Liver (tissue), 9 donors: ENCODE data around the gene FAM181A. TPM values are rescaled to one million over a fixed set of nuclear protein-coding genes. Genes with fewer than 3 reads are reported as not detected.

Experiments
- DNase-seq: peaks from one replicate; pipeline ENCODE4 v3.0.0-alpha.2; 2017; ENCODE audit warnings: low spot score
- H3K27ac ChIP-seq, 2 donors: one replicate each; pipeline ENCODE4 v1.7.0; 2013; ENCODE audit warnings: inconsistent platforms in 2 of 2, low read length in 2 of 2, control low read depth in 1 of 2, low read depth in 1 of 2, mild to moderate bottlenecking in 1 of 2
- H3K27me3 ChIP-seq, 4 donors: one replicate each; pipeline versions ENCODE4 v1.6.1 to v1.7.0; 2013; ENCODE audit warnings: low read length in 3 of 4, inconsistent platforms in 1 of 4, mild to moderate bottlenecking in 1 of 4, moderate library complexity in 1 of 4; ENCODE audit not compliant: control insufficient read depth in 4 of 4, insufficient read depth in 4 of 4
- H3K36me3 ChIP-seq, 4 donors: one replicate each; pipeline versions ENCODE4 v1.6.1 to v1.7.0; 2013; ENCODE audit warnings: low read length in 3 of 4, mild to moderate bottlenecking in 3 of 4, low read depth in 1 of 4, moderate library complexity in 1 of 4; ENCODE audit not compliant: control insufficient read depth in 4 of 4, insufficient read depth in 3 of 4
- H3K4me1 ChIP-seq, 4 donors: one replicate each; pipeline versions ENCODE4 v1.6.1 to v1.7.0; 2013; ENCODE audit warnings: low read length in 3 of 4, mild to moderate bottlenecking in 3 of 4, moderate library complexity in 1 of 4; ENCODE audit not compliant: control insufficient read depth in 4 of 4, insufficient read depth in 4 of 4
- H3K4me3 ChIP-seq, 3 donors: one replicate each; pipeline versions ENCODE4 v1.6.1 to v1.7.0; 2013; ENCODE audit warnings: low read length in 3 of 3, control low read depth in 1 of 3, low read depth in 1 of 3, mild to moderate bottlenecking in 1 of 3
- H3K9ac ChIP-seq, 2 donors: one replicate each; pipeline ENCODE4 v1.7.0; 2013; ENCODE audit warnings: low read length in 2 of 2, mild to moderate bottlenecking in 2 of 2, moderate library complexity in 2 of 2, control low read depth in 1 of 2, low read depth in 1 of 2
- H3K9me3 ChIP-seq, 4 donors: one replicate each; pipeline versions ENCODE4 v1.6.1 to v1.7.0; 2013; ENCODE audit warnings: low read length in 3 of 4; ENCODE audit not compliant: control insufficient read depth in 4 of 4
- ATF3 ChIP-seq: IDR thresholded peaks from 2 replicates; pipeline ENCODE4 v1.6.1; 2016; ENCODE audit warnings: antibody characterized with exemption
- CTCF ChIP-seq: fragments of 150-350 bp; IDR thresholded peaks from 2 replicates; pipeline ENCODE4 v1.5.1; 2017; ENCODE audit warnings: improper control_type of control experiment, low read depth, low read length; ENCODE audit not compliant: missing input control
- EGR1 ChIP-seq, 2 donors: IDR thresholded peaks; 2 replicates each; pipeline ENCODE4 v1.6.1; 2016 to 2018; ENCODE audit warnings: antibody characterized with exemption in 2 of 2, low read depth in 2 of 2
- FOXA1 ChIP-seq: IDR thresholded peaks from 2 replicates; pipeline ENCODE4 v1.6.1; 2016; ENCODE audit warnings: antibody characterized with exemption
- FOXA2 ChIP-seq: IDR thresholded peaks from 2 replicates; pipeline ENCODE4 v1.6.1; 2016; ENCODE audit warnings: antibody characterized with exemption
- GABPA ChIP-seq, 2 donors: IDR thresholded peaks in 1 of 2; conservative IDR thresholded peaks in 1 of 2; 2 replicates each; pipeline ENCODE4 v1.6.1; 2016; ENCODE audit warnings: antibody characterized with exemption in 2 of 2, mild to moderate bottlenecking in 1 of 2, moderate library complexity in 1 of 2
- HNF4G ChIP-seq: IDR thresholded peaks from 2 replicates; pipeline ENCODE4 v1.6.1; 2016; ENCODE audit warnings: antibody characterized with exemption
- JUND ChIP-seq, 2 donors: IDR thresholded peaks; 2 replicates each; pipeline ENCODE4 v1.6.1; 2016; ENCODE audit warnings: antibody characterized with exemption in 2 of 2
- RAD21 ChIP-seq, 2 donors: IDR thresholded peaks; 2 replicates each; pipeline ENCODE4 v1.6.1; 2016; ENCODE audit warnings: antibody characterized with exemption in 2 of 2, mild to moderate bottlenecking in 2 of 2
- RXRA ChIP-seq, 2 donors: IDR thresholded peaks; 2 replicates each; pipeline ENCODE4 v1.6.1; 2017 to 2018; ENCODE audit warnings: antibody characterized with exemption in 2 of 2, mild to moderate bottlenecking in 1 of 2
- SP1 ChIP-seq: IDR thresholded peaks from 2 replicates; pipeline ENCODE4 v1.6.1; 2018; ENCODE audit warnings: antibody characterized with exemption, mild to moderate bottlenecking
- TAF1 ChIP-seq: conservative IDR thresholded peaks from 2 replicates; pipeline ENCODE4 v1.6.1; 2016; ENCODE audit warnings: antibody characterized with exemption, mild to moderate bottlenecking
- YY1 ChIP-seq: IDR thresholded peaks from 2 replicates; pipeline ENCODE4 v1.6.1; 2016; ENCODE audit warnings: antibody characterized with exemption, mild to moderate bottlenecking
- WGBS: extraction: QIAGEN DNeasy Blood & Tissue Kit; methylation state at CpG from one replicate; pipeline ENCODE4 v1.1.7; 2013; 5-methylcytosine and 5-hydroxymethylcytosine counted together
- polyA plus RNA-seq, 2 donors: library from polyadenylated mRNA; stranded (reverse) in 1 of 2; unstranded in 1 of 2; fragments of 200-250 nt in 1 of 2; fragments of >200 nt in 1 of 2; fragmentation: Nextera tagmentation in 1 of 2; extraction: Ambion mirVana in 1 of 2; gene quantifications; one replicate each; pipeline versions ENCODE4 v1.2.1 to v1.2.3, GENCODE V29; 2013 to 2015
- total RNA-seq, 2 donors: library from RNA; depleted of rRNA; stranded (reverse); fragments of >200 nt; gene quantifications; one replicate each; pipeline ENCODE4 v1.2.3, GENCODE V29; 2014
- TF ChIP-seq, protein P1 (sequence below): IDR thresholded peaks from 2 replicates; pipeline ENCODE4 v1.6.1; 2016; ENCODE audit warnings: antibody characterized with exemption, mild to moderate bottlenecking
- TF ChIP-seq, protein P2 (sequence below): IDR thresholded peaks from 2 replicates; pipeline ENCODE4 v1.6.1; 2016; ENCODE audit warnings: antibody characterized with exemption
- donor health status: healthy.
- donor health status: healthy.
- donor health status: healthy.
- donor health status: healthy.
- donor health status: healthy.

FAM181A gene
- total and polyA plus RNA-seq, 4 donors: not detected

DNA sequence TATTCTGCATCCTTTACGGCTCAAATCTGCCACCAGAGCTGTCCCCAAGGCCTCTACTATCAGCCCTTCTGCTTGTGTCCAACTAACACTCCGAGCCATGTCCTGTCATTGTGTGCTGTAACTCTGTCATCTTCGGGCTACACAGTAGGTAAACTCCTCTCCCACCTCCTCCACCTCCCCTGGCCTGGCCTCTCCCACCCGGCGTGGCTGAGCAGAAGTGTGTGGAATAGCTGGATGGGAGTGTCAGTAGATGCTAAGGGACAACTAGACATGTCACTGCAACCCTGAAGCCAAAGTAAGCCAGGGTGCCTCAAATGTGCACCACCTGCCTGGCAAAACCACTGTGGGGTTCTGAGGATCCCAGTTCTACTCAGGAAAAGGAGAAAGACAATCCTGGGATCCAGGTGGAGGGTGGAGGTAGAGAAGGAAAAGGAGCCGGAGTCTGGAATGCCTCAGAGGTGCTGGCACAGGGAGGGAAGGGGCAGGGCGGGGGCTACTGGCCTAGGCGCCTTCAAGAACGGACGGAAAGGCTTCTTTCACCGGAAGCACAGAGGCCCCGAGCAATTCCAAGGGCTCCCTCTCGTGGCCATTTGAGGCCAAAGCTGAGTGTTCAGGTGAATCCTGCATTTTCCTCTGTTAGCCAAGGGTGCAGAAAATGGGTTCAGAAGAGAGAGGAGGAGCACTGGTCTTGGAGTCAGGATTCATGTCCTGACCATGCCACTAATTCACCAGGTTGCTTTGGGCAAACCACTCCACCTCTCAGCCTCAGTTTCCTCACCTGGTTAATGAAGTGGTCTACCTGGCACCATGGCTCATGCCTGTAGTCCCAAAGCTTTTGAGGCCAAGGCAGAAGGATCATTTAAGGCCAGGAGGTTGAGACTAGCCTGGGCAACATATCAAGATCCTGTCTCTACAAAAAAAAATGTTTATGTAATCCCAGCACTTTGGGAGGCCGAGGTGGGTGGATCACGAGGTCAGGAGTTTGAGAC is 20.5 kb upstream of the FAM181A start (continued):
- peak; percentile 65 for TF ChIP-seq CTCF
- no peak for TF ChIP-seq FOXA2
- no peak for TF ChIP-seq RXRA (IDR thresholded peaks at IDR 0.05)
- no peak for TF ChIP-seq ATF3
- no peak for TF ChIP-seq GABPA (IDR thresholded peaks at IDR 0.05 in 1 of 2, conservative IDR thresholded peaks at IDR 0.05 in 1 of 2)
- TF ChIP-seq HNF4G: no peak

- WGBS: 84% methylated on average over 5 of the region's 5 CpGs
- no peaks in the 10 kb centered on the region for H3K4me1 ChIP-seq
- H3K9ac ChIP-seq: no peak overlapping the region
- H3K27ac ChIP-seq: no peak overlapping the region
- no peak overlapping the region for H3K4me3 ChIP-seq
- no peak for DNase-seq
- H3K36me3 ChIP-seq: no peaks in the 10 kb centered on the region
- TF ChIP-seq CTCF (no peak), EGR1 (IDR thresholded peaks at IDR 0.05; ENCODE audit: low read depth in 2 of 2) (no peak), HNF4G (no peak), TAF1 (no peak), GABPA (IDR thresholded peaks at IDR 0.05 in 1 of 2, conservative IDR thresholded peaks at IDR 0.05 in 1 of 2) (no peak), FOXA1 (no peak), JUND (IDR thresholded peaks at IDR 0.05) (no peak), YY1 (no peak), SP1 (no peak), RXRA (IDR thresholded peaks at IDR 0.05) (no peak), RAD21 (IDR thresholded peaks at IDR 0.05) (no peak)
- TF ChIP-seq, protein P1, sequence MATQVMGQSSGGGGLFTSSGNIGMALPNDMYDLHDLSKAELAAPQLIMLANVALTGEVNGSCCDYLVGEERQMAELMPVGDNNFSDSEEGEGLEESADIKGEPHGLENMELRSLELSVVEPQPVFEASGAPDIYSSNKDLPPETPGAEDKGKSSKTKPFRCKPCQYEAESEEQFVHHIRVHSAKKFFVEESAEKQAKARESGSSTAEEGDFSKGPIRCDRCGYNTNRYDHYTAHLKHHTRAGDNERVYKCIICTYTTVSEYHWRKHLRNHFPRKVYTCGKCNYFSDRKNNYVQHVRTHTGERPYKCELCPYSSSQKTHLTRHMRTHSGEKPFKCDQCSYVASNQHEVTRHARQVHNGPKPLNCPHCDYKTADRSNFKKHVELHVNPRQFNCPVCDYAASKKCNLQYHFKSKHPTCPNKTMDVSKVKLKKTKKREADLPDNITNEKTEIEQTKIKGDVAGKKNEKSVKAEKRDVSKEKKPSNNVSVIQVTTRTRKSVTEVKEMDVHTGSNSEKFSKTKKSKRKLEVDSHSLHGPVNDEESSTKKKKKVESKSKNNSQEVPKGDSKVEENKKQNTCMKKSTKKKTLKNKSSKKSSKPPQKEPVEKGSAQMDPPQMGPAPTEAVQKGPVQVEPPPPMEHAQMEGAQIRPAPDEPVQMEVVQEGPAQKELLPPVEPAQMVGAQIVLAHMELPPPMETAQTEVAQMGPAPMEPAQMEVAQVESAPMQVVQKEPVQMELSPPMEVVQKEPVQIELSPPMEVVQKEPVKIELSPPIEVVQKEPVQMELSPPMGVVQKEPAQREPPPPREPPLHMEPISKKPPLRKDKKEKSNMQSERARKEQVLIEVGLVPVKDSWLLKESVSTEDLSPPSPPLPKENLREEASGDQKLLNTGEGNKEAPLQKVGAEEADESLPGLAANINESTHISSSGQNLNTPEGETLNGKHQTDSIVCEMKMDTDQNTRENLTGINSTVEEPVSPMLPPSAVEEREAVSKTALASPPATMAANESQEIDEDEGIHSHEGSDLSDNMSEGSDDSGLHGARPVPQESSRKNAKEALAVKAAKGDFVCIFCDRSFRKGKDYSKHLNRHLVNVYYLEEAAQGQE: no peak
- TF ChIP-seq, protein P2, sequence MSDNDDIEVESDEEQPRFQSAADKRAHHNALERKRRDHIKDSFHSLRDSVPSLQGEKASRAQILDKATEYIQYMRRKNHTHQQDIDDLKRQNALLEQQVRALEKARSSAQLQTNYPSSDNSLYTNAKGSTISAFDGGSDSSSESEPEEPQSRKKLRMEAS: no peak
- no peaks in the 10 kb centered on the region for H3K27me3 ChIP-seq
- H3K9me3 ChIP-seq: peaks cover 0 to 3% (median under 1%) of the 10 kb centered on the region in 4 donors
These were observed 17.6 kb upstream of the FAM181A start for GRCh38 chr14:93909429-93910128.
